ENCODE data around the gene GIPC3.

DNA sequence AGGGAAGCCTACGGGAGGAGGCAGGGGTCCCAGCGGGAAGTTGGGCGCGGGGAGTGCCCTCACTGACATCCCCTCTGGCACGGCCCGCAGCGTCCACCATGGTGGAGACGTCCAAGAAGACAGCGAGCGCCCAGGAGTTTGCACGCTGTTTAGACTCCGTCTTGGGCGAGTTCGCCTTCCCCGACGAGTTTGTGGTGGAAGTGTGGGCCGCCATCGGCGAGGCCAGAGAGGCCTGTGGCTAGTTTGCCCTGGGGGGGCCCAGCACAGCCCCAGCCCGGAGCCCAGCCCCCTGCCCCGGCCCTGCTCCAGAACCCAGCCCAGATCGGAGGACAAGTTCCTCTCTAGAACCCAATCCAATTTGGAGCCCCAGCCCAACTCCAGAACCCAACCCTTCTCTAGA, 4.7 kb downstream of the GIPC3 start:
- TF ChIP-seq, protein P1, sequence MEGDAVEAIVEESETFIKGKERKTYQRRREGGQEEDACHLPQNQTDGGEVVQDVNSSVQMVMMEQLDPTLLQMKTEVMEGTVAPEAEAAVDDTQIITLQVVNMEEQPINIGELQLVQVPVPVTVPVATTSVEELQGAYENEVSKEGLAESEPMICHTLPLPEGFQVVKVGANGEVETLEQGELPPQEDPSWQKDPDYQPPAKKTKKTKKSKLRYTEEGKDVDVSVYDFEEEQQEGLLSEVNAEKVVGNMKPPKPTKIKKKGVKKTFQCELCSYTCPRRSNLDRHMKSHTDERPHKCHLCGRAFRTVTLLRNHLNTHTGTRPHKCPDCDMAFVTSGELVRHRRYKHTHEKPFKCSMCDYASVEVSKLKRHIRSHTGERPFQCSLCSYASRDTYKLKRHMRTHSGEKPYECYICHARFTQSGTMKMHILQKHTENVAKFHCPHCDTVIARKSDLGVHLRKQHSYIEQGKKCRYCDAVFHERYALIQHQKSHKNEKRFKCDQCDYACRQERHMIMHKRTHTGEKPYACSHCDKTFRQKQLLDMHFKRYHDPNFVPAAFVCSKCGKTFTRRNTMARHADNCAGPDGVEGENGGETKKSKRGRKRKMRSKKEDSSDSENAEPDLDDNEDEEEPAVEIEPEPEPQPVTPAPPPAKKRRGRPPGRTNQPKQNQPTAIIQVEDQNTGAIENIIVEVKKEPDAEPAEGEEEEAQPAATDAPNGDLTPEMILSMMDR (IDR thresholded peaks at IDR 0.05): no peak
- TF ChIP-seq EZH2phosphoT487 (IDR thresholded peaks at IDR 0.05) (no peak), EZH2 (IDR thresholded peaks at IDR 0.05) (no peak)

Data from neural progenitor cell (in vitro differentiated cells).